GM21528 (cell line): Measurements from ENCODE around the gene FNDC3B.

Source experiments
- ATAC-seq: cut with Tn5 transposase; IDR thresholded peaks from one replicate; pipeline ENCODE4 v1.9.1; 2021; ENCODE audit warnings: mild to moderate bottlenecking, moderate library complexity; ENCODE audit not compliant: unreplicated experiment, low FRiP score

The FNDC3B gene

DNA sequence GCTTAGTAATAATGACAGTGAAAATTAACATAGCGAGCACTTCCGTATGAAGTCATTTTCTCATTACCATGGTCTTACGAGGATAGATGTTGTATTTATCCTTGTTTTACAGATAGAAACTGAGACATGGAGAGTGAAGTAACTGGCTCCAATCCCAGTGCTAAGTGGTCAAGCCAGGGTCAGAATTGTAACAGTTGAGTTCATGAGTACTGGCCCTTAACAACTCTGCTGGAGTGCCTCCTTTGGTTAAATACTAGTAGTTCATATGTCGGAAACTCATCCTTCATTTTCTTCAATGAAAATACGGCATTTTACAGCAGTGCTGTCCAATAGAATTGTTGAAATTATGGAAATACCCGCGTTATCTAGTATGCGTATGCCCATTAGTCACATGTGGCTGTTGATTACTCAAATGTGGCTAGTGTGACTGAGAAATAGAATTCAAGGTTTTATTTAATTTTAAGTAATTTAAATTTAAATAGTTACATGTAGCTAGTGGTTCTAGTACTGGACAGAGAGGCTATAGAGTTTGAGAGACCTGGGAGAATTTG lies 32.5 kb downstream of the FNDC3B start:
- no peak for ATAC-seq

DNA sequence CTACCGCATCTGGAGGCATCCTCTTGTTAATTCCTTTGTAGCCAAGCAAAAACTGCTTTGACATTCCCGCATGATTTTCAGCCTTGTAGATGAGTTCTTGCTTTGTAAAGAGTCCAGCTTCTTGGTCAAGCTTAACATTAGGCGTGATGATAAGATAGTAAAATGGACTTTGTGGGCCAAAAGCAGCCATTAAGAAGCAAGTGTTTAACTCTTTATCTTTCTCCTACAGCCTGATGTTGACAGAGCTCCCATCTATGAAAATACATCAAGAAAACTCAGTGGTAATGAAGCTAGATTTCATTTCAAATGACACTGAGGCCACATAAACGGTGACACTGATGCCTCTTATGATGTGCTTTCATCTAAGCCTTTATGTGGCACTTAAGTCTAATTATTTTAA lies 33.2 kb downstream of the FNDC3B start:
- ATAC-seq: no peak

DNA sequence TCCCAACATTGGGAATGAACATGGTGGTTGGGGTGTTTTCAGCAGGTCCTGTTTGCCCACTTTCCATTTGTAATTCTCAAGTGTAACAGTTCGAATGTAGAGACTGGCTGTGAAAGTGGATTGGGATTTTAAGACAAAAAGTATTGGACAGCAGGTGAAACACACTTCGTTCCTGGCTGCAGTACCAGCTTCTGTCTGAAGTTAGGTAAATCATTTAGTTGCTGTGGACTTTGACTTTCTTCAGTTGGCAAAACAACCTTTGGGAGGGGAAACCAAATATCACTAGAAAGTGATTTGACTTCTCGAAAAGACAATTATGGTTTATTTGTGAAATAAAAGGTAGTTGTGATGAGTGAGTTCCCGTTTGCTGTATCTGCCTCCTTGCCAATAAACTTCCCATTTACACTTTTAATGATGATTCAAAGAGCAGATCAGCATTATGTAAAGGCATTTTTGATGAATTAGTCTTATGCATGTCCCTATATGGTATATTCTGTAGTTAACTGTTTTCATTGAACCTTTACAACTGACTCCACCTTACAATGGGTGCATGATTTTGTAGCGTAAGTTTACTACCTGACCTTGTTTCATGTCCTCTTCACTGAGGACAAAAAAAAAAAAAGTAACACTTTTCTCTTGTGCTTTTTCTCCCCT lies 34.0 kb downstream of the FNDC3B start:
- ATAC-seq: no peak

DNA sequence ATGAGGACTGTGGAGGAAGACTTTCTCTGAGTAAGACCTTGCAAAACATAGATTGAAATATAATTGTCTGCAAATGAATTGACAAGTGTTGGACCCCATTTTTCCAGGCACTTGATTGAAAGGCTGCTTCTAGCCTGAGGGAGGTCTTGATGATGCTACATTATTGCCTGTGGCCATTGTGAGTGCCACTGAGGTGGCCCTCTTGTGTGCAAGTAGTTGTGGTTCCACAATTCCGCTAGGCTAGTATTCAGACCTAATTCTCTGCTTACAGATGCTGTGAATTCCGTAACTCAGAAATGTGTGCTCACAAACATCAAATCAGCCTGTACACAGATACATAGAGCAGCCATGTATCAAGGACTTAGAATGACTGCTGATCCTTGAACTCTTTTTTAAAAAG lies 34.7 kb downstream of the FNDC3B start:
- no peak for ATAC-seq

DNA sequence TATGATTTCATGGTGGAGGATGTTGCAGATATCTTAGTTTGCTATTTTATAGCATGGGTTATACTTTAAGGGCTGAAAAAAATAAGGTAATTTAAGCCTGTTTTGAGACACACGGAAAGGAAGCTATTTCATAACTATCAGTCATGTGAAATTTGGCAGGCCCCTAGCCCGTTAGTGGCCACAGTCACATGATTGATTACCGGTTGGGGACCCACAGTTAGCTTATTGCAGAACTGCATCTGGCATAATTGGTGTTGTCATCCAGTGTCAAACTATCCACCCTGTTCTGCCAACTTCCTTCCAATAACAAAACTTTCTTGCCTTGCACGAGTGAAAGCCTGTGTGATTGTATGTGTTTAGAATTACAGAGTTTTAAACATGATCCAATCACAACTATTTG lies 35.2 kb downstream of the FNDC3B start:
- no peak for ATAC-seq

DNA sequence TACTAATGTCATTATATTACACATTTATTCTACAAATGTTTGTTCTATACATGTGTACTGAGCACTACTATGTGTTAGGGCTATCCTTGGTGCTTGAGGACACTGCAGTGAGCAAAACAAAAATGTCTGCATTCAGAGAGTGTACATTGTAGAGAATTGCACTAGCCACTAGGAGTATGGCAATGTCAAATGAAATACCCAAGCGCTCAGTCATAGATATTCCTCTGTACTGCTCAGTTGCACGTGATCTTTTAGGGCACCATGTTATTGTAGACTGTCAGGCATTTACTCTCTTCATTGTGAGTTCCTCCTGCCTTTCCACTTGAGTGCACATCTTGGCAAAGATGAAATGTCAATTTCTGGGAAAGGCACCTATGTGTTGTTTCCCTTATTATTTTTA lies 36.8 kb downstream of the FNDC3B start:
- ATAC-seq: no peak

DNA sequence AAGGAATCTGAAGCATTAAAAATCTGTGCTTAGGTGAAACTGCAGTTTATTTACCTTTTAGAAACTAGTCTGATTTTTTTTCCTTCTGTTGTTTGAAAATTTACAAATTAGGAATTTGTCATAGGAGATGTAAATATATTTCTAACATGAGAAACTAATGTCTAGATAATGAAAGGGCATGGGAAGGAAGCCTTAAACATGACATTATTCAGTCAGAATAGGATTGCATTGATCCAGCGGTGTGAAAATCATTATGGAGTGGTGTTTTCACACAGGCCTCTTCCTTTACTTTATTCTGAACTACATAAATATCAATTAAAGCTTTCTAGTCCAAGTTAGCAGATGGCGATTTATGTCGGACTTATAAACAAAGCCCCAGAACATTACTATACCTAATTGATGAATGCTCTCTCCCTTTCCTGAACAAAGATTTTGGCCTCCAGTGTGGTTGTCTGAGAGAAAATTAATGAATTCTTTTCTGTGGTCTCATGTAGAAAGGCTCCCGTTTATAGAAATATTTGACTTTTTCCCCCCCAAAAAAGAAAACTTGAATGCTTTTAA lies 37.9 kb downstream of the FNDC3B start:
- ATAC-seq: no peak

DNA sequence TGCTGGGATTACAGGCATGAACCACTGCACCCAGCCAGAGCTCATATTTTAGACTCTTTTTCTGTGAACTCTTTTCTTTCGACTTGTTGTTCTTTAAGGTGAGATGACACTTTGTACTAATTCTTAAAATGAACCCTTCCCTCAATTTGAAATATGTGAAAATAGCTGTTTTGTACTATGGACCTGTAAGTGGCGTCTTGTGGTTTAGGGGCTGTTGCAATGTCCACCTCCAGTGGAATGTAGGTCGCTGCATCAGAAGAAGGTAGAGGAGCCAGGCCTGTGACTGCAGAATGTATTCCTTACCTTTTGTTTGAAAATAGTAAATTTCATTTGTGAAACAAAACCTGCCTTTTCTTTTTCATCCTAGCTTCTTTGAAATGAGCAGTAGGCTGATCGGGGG lies 38.9 kb downstream of the FNDC3B start:
- no peak for ATAC-seq

DNA sequence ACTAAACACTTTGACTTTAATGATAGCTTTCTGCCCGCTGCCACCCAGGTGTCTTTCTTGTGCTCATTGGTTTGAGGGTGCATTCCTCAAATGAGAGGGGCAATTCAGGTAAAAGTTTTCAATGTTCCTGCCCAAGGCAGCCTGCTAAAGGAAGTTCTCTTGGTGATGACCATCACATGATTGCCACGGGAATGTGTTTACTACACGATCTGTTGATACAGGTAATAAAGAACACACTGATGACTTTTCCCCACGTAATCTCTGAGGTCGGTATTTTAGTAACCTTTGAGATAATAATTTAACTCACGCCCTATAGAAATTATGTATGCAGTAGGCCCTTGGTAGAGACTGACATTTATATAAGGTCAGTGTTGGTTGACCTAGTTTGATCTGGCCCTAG lies 39.3 kb downstream of the FNDC3B start:
- ATAC-seq: no peak

DNA sequence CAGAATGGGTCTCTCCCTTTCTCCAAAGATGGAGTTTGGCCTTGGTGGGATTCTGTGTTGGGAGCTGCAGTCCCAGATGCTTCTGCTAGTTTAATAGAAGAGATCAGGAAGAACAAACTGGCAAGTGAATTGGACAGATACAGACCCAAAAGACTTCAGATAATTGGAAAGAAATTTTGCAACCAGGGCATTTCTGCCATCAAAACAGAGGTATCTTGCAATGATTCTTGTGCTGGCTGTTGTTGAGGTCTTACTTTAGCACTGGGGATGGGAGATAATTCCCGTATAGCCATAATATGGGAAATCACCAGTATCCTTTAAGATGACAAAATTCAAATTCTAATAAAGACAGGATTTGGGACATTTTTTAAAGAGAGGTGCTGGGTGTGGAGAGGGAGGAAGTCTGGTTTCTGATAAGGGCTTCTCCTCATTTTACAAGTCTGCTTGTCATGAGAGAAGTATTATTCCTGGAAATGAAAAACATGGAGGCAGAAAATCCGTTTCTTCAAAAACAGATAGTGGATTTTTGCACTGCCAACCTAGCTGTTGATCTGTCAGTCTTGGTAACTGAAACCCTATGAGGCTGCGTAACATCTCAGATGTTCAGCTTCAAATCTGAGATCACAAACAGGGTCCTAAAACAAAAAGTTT lies 40.1 kb downstream of the FNDC3B start:
- no peak for ATAC-seq

DNA sequence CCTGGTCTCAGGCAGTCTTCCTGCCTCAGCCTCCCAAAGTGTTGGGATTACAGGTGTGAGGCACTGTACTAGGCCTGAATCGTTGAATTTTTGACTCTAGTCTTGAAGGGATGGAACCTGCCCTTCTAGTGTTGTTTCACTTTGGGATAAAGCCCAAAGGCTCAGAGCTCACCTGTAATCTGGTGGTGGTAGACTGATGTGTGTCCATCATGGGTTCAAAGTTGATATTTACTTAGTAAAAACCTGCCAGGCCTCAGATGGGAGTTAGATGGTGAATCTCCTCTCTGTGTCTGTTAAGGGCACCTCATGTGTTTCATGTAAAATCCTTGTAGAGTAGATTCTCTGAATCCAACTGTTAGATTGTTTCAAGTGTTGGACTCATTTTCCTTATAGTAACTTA lies 41.1 kb downstream of the FNDC3B start:
- ATAC-seq: no peak

DNA sequence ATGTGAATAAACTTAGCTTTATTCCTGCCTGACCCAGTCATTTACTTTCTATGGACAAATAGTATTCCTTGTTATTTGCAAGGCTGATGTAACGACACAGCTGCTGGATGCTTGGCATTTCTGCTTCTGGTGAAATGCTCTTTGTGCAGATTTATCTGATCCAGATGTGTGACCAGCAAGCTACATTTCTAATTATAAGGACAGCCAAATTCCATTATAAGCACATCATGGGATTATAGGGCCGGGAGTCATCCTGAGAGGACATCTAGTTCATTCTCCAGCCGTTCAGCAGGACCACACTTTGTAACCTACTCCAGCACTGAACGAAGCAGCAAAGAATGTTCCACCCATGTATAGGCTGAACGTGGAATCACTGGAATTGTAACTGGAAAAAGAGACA lies 42.9 kb downstream of the FNDC3B start:
- no peak for ATAC-seq

DNA sequence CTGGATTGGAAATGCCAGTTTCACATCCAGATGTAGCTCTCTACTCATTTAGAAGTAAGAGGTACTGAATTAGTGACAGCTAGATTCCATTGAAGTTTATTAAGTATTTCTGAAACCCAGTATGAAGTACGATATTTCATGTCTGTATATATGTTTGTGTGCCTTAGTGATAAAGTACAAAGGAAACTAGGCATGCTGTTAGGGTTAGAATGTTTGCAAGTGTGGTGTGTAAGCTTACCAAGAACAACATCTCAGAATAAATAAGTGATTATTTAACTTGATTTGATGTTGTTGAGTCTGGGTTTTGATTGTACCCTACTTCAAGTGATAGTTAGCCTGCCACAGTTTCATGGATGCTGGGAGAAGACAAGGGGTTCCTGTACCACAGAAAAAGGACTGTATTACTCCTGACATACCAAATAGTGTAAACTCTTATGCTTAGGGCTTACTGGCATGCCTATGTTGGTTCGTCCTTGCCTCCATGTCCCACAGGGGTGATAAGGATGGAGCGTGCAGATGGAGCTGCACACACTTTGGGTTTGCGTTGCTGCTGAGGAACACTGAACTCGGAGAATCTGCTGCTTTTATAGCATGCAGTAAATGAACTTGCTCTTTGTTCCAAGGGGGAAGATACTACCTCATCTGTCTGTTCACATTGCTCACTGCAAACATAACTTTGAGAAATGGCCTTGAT lies 43.6 kb downstream of the FNDC3B start:
- ATAC-seq: no peak

DNA sequence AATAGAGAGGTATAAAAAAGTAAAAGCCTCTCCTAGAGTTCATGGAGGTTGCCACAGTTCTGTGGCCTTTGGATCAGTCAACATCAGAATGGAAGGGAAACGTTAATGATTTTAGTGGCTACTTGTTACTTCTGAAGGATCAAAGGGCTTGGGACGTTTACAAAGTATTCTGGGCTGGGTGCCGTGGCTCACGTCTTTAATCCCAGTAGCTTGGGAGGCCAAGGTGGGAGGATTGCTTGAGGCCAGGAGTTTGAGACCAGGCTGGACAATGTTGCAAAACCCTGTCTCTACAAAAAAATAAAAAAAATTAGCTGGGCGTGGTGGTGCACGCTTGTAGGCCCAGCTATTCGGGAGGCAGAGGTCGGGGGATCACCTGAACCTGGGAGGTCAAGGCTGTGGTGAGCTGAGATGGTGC lies 44.6 kb downstream of the FNDC3B start:
- no peak for ATAC-seq

DNA sequence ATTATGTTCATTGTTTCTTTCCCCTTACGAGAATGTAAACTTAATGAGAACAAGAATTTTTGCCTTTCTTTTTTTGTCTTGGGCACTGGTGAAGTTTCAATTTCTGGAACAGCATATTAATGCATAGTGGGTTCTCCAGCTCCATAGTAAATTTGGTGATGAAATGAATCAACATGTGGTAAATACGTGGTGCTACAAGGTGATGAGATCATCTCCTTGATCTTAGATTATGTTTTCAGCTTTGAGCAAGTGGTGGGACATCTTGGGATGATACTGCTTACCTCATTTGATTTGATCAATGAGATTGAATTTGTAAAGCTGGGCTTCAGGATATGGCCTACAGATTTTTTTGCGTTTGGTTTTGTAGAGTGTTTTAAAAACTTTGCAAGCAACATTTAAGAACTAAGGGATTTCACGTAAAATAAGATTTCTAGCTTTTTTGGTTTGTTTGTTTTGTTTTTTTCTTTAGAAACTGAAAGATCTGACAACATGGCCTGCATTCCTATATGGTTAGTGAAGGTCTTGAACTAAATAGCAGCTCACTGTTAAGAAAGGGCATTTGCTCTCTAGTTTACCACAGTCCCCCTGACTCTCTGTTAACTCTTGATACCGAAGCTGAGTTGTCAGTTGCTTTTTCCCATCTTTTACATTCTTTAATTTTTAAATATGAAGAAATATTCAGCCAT lies 45.6 kb downstream of the FNDC3B start:
- ATAC-seq: no peak

DNA sequence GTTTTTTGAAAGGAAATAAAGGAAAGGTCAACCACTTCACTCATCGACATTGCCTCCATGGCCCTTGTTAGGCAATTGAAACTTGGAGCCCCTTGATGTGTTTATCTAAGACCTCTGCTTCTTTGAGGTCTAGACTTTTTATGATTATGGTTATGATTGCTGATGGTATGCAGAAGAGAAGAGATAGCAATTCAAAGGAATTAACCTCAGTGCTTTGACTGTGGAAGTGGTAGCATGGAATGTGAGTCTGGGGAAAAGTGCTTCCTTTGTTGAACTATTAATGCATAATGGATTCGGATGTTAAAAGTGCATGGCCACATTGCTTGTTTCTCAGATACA lies 46.1 kb downstream of the FNDC3B start:
- no peak for ATAC-seq

DNA sequence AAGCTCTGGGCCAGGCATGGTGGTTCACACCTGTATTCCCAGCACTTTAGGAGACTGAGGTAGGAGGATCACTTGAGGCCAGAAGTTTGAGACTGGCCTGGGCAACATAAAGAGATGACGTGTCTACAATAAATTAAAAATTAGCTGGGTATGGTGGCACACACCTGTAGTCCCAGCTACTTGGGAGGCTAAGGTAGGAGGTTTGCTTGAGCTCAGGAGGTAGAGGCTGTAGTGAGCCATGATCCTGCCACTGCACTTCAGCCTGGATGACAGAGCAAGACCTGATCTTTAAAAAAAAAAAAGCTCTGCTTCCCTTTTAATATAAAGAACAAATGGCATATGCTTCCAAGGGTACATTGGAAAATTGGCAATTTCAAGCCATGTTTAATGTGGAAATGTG lies 46.7 kb downstream of the FNDC3B start:
- no peak for ATAC-seq

DNA sequence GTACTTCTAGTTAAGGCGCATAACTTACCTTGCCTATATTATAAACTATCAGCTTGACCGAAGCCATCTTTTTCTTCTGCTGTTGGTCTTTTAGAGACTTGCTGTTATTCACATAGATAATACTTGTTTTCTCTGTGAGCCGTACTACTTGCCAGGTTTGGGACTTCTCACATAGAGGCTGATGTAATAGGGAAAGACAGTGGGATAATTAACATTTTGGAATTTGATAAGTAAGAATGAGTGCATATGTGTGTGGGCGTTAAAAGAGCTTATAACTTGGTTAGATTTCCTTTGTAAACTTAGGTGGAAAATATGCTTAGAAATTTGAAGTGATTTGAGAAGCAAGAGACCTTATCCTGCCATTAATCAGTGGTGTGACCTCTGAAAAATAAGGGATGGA lies 47.8 kb downstream of the FNDC3B start:
- no peak for ATAC-seq

DNA sequence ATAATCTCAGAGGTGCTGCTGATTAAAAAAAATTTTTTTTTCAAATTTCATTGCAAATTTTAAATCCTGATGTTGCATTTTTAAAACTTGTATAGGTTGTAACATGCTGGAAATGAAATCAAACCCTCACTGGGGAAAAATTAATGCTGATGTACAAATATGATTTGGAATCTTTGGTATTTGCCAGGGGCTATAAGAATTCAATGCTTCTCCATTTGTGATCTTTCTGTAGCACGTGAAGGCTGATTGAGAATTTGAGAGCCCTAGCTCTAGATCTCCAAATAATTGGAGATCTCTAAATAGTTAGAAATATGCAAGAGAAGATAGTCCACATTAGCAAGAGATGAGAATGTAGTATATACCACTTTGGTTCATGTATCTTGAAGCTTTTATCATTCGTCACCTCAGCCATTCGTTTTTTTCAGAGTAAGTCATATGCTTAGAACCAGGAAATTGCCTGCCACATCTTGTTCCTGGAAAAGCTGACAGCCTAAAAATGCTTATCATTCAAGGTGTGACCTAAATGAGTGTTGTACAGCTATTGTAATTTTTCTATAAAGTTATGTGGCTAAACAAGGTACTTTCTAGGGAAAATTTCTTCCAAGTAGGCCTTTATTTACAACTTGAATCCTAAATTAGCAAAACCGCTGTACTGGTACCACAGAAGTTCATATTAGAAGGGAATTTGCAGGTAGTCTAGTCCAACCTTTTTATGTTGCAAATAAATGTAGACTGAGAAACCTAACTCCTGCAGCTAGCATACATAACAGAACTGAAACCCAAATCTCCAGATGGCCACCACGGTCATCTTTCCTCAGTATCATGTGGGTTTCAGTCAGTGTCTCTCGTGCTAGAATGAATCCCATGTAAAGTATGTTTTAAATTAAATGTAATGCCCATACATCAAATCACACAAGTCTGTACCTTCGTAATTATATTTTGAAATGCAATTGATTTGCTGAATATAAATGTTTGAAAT lies 48.5 kb downstream of the FNDC3B start:
- peak; percentile 75 for ATAC-seq

DNA sequence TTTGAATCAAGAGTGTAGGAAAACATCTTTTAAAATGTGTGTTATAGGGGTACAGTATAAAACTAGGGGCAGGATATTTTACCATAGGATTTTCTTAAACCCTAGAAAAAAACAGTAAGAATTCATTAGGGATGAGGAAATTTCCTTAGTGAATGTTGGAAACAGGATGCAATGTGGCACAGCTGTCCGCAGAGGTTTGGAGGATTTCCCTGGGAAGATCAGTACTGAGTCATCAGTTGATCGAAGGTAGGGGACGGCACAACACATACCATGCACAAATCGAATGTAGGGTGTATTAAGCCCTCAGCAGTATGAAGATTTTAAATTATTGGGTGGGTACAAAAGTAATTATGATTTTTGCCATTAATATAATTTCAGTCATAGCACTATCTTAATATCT lies 49.9 kb downstream of the FNDC3B start:
- no peak for ATAC-seq
